Measurements from ENCODE around the gene TMEM53.

DNA sequence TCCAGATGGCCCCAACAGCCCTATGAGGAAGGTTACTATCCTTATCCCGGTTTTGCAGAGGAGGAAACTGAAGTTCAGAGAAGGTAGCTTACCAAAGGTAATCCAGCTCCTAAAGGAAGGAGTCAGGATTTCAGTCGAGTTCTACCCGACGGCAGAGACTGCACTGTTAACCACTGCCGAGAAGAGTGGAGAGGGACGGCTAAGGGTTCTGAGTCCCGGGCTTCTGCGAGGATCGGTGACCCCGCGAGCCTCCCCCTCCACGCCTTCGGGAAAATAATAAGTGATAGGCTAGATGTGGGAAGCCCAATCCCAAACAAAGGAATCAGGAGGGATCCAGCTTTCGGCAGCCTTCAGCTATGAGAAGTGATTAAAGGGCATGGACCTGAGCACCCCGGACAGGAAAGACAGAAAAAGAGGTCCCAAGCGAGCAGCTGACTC, 587 bp downstream of the TMEM53 start:
- no peak for TF ChIP-seq POLR2AphosphoS5 (IDR thresholded peaks at IDR 0.05; ENCODE audit: borderline replicate concordance, low read depth, low read length)
- TF ChIP-seq EZH2 (IDR thresholded peaks at IDR 0.05), result no peak
- no peak for TF ChIP-seq FOXP2 (optimal IDR thresholded peaks at IDR 0.05; ENCODE audit: control extremely low read depth, extremely low read length, insufficient read depth)
